ENCODE data around the gene GSN.

GSN gene

GRCh38 chr9:121362813-121363621 lies 95.1 kb downstream of the GSN start:
- Histone ChIP-seq H3K4me2 (ENCODE audit: low read length) (no peak overlapping the region), H4K20me1 (ENCODE audit: control insufficient read depth, insufficient read depth, low read depth, low read length) (no peaks in the 10 kb centered on the region), H3K4me1 (ENCODE audit: control insufficient read depth, low read length) (peaks cover 6% of the 10 kb centered on the region), H3K27ac (ENCODE audit: low read depth, low read length) (no peak overlapping the region), H3K9me3 (ENCODE audit: control insufficient read depth, insufficient read depth, low read length) (no peaks in the 10 kb centered on the region), H3K4me3 (ENCODE audit: low read length) (no peak overlapping the region), H3K36me3 (ENCODE audit: control insufficient read depth, low read length) (no peaks in the 10 kb centered on the region), H3K79me2 (ENCODE audit: control insufficient read depth, low read length) (no peaks in the 10 kb centered on the region), H3F3A (ENCODE audit: control insufficient read depth, insufficient read depth) (0 out of 2 replicates have a peak, but pooled peaks cover 4% of the 10 kb centered on the region), H3K9me2 (replicated peaks; ENCODE audit: control insufficient read depth, low read length) (no peaks in the 10 kb centered on the region), H3K27me3 (ENCODE audit: control insufficient read depth, low read length) (no peaks in the 10 kb centered on the region)
- TF ChIP-seq, protein P1, sequence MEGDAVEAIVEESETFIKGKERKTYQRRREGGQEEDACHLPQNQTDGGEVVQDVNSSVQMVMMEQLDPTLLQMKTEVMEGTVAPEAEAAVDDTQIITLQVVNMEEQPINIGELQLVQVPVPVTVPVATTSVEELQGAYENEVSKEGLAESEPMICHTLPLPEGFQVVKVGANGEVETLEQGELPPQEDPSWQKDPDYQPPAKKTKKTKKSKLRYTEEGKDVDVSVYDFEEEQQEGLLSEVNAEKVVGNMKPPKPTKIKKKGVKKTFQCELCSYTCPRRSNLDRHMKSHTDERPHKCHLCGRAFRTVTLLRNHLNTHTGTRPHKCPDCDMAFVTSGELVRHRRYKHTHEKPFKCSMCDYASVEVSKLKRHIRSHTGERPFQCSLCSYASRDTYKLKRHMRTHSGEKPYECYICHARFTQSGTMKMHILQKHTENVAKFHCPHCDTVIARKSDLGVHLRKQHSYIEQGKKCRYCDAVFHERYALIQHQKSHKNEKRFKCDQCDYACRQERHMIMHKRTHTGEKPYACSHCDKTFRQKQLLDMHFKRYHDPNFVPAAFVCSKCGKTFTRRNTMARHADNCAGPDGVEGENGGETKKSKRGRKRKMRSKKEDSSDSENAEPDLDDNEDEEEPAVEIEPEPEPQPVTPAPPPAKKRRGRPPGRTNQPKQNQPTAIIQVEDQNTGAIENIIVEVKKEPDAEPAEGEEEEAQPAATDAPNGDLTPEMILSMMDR (IDR thresholded peaks at IDR 0.05; ENCODE audit: low read depth, low read length, poor library complexity, severe bottlenecking): no peak
- TF ChIP-seq EZH2phosphoT487 (IDR thresholded peaks at IDR 0.05; ENCODE audit: borderline replicate concordance, low read length): no peak

DNA sequence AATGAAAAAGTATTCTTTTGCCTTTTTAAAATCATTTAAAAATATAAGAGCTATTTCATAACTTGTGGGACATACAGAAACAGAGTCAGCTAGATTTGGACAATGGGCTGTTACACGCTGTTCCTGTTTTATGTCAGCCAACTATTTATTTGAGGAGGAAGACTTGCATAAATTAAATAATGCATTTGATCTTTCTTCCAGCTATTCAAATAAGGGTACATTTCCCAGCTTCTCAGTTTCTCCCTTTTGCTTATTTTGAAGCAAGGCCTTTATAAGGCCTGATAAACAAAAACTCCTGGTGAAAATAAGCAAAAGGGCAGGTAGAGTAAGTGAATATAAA lies 95.6 kb downstream of the GSN start:
- Histone ChIP-seq H3K27ac (ENCODE audit: low read depth, low read length) (no peak overlapping the region), H3K4me1 (ENCODE audit: control insufficient read depth, low read length) (peaks cover 9% of the 10 kb centered on the region), H3K79me2 (ENCODE audit: control insufficient read depth, low read length) (no peaks in the 10 kb centered on the region), H3F3A (ENCODE audit: control insufficient read depth, insufficient read depth) (0 out of 2 replicates have a peak, but pooled peaks cover 4% of the 10 kb centered on the region), H3K36me3 (ENCODE audit: control insufficient read depth, low read length) (no peaks in the 10 kb centered on the region), H3K27me3 (ENCODE audit: control insufficient read depth, low read length) (no peaks in the 10 kb centered on the region), H4K20me1 (ENCODE audit: control insufficient read depth, insufficient read depth, low read depth, low read length) (no peaks in the 10 kb centered on the region), H3K9me2 (replicated peaks; ENCODE audit: control insufficient read depth, low read length) (no peaks in the 10 kb centered on the region), H3K9me3 (ENCODE audit: control insufficient read depth, insufficient read depth, low read length) (no peaks in the 10 kb centered on the region), H3K4me3 (ENCODE audit: low read length) (no peak overlapping the region), H3K4me2 (ENCODE audit: low read length) (no peak overlapping the region)
- TF ChIP-seq, protein P1 (IDR thresholded peaks at IDR 0.05; ENCODE audit: low read depth, low read length, poor library complexity, severe bottlenecking): no peak
- TF ChIP-seq EZH2phosphoT487 (IDR thresholded peaks at IDR 0.05; ENCODE audit: borderline replicate concordance, low read length): no peak

- no peaks in the 10 kb centered on the region for H3K36me3 ChIP-seq (ENCODE audit: control insufficient read depth, low read length)
- H3K4me1 ChIP-seq (ENCODE audit: control insufficient read depth, low read length): peaks cover 11% of the 10 kb centered on the region
- H3K79me2 ChIP-seq (ENCODE audit: control insufficient read depth, low read length): no peaks in the 10 kb centered on the region
- H3K4me2 ChIP-seq (ENCODE audit: low read length): no peak overlapping the region
- 0 out of 2 replicates have a peak, but pooled peaks cover 4% of the 10 kb centered on the region for H3F3A ChIP-seq (ENCODE audit: control insufficient read depth, insufficient read depth)
- no peak overlapping the region for H3K4me3 ChIP-seq (ENCODE audit: low read length)
- no peaks in the 10 kb centered on the region for H4K20me1 ChIP-seq (ENCODE audit: control insufficient read depth, insufficient read depth, low read depth, low read length)
- H3K27ac ChIP-seq (ENCODE audit: low read depth, low read length): no peak overlapping the region
- TF ChIP-seq EZH2phosphoT487 (IDR thresholded peaks at IDR 0.05; ENCODE audit: borderline replicate concordance, low read length): no peak
- TF ChIP-seq, protein P1 (IDR thresholded peaks at IDR 0.05; ENCODE audit: low read depth, low read length, poor library complexity, severe bottlenecking): no peak
- H3K9me2 ChIP-seq (replicated peaks; ENCODE audit: control insufficient read depth, low read length): no peaks in the 10 kb centered on the region
- H3K27me3 ChIP-seq (ENCODE audit: control insufficient read depth, low read length): peaks cover 3% of the 10 kb centered on the region; the same call in 1 of the 2 replicates
- no peaks in the 10 kb centered on the region for H3K9me3 ChIP-seq (ENCODE audit: control insufficient read depth, insufficient read depth, low read length)
Observed at GRCh38 chr9:121364077-121364476, 96.1 kb downstream of the GSN start.
